ENCODE measurements around the gene CCT6B.

DNA sequence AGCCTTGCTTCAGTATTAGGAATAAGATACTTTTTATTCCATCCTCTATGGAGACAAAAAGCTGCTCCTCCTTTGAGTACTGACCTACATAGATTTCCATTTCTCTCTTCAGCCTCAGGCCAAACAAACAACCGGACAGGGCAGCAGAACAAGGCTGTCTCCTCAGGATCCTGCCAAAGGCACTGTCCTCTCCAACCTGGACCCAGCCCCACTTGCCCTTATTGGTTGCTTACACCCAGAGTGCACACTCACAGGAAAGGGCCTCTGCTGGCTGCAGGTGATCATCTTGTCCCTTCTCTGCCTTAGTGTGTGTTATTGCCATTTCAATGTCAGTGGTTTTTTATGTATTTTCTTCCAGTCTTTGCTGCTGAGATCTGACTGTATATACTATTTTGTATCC lies 45.7 kb upstream of the CCT6B start:
- TF ChIP-seq POLR2AphosphoS5 (IDR thresholded peaks at IDR 0.05; ENCODE audit: low read depth, low read length): no peak
- TF ChIP-seq POLR2A (IDR thresholded peaks at IDR 0.05; ENCODE audit: low read depth, low read length): no peak
